Bronchial epithelial cell (primary cell): ENCODE data around the gene KRTAP10-5. TPM values are rescaled to one million over a fixed set of nuclear protein-coding genes. Genes with fewer than 3 reads are reported as not detected.

Experiments used
- DNase-seq: peaks from one replicate; pipeline ENCODE4 v3.0.0-alpha.2; 2010; ENCODE audit warnings: low read depth
- FAIRE-seq: peaks from 2 replicates; lab custom pipeline; 2011; peaks lifted over from hg19 to GRCh38; lab: Jason Lieb, UNC
- H3K27me3 ChIP-seq: 2 replicates; pipeline ENCODE4 v1.5.1; 2011; ENCODE audit warnings: low read length; ENCODE audit not compliant: control insufficient read depth, insufficient read depth
- H3K36me3 ChIP-seq: 2 replicates; pipeline ENCODE4 v1.5.1; 2011; ENCODE audit warnings: low read length; ENCODE audit not compliant: control insufficient read depth, insufficient read depth
- H3K4me3 ChIP-seq: 2 replicates; pipeline ENCODE4 v1.5.1; 2011; ENCODE audit warnings: mild to moderate bottlenecking, low read depth, low read length, control low read depth
- total RNA-seq: library from RNA; depleted of rRNA; stranded (reverse); fragments of >200 nt; gene quantifications from 2 replicates; pipeline ENCODE4 v1.2.1, GENCODE V29; 2014
- TF ChIP-seq, protein P1 (sequence below): IDR thresholded peaks from 2 replicates; pipeline ENCODE4 v1.5.1; 2011; ENCODE audit warnings: mild to moderate bottlenecking, moderate library complexity, low read length, control low read depth, inconsistent platforms; ENCODE audit not compliant: insufficient read depth, severe bottlenecking

The KRTAP10-5 gene
- total RNA-seq, 1 donor from 2014 or later, result not detected

DNA sequence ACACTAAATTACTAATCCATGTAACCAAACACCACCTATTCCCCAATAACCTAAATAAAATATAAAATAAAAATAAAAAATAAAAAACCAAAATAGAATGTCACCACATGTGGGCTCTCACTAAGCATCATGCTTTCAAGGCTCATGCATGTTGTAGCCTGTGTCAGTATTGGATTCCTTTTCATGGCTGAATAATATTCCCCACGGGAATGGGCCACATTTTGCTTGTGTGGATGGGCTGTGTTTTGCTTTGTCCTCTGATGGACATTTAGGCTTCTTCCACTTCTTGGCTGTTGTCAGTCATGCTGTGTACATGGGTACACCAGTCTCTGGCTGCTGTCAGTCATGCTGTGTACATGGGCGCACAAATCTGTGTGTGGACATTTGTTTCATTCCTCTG is 8.7 kb upstream of the KRTAP10-5 start:
- Histone ChIP-seq H3K4me3 (no peak overlapping the region), H3K27me3 (no peaks in the 10 kb centered on the region), H3K36me3 (no peaks in the 10 kb centered on the region)
- no peak for DNase-seq
- TF ChIP-seq, protein P1, sequence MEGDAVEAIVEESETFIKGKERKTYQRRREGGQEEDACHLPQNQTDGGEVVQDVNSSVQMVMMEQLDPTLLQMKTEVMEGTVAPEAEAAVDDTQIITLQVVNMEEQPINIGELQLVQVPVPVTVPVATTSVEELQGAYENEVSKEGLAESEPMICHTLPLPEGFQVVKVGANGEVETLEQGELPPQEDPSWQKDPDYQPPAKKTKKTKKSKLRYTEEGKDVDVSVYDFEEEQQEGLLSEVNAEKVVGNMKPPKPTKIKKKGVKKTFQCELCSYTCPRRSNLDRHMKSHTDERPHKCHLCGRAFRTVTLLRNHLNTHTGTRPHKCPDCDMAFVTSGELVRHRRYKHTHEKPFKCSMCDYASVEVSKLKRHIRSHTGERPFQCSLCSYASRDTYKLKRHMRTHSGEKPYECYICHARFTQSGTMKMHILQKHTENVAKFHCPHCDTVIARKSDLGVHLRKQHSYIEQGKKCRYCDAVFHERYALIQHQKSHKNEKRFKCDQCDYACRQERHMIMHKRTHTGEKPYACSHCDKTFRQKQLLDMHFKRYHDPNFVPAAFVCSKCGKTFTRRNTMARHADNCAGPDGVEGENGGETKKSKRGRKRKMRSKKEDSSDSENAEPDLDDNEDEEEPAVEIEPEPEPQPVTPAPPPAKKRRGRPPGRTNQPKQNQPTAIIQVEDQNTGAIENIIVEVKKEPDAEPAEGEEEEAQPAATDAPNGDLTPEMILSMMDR, result no peak
- FAIRE-seq, result no peak

DNA sequence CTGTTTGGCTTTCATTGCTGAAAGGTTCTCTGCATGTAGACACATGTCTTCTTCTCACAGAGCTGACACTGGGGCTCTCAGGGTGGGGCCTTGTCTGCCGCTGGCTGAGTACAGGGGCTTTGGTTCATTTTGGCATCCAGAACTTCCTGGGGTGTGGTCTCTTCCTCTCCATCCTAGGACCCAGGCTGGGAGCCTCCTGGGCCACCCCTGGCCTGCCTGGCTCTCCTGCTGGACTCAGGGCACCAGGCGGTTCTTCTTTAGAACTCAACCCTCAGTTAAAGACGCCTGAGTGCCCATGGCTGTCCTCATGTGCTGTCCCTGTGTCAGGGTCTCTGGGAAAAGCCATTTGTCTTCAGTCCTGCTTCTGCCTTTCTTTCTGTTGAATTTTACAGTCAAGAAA is 5.5 kb upstream of the KRTAP10-5 start:
- Histone ChIP-seq H3K4me3 (no peak overlapping the region), H3K36me3 (no peaks in the 10 kb centered on the region), H3K27me3 (no peaks in the 10 kb centered on the region)
- TF ChIP-seq, protein P1, result no peak
- DNase-seq, result no peak
- FAIRE-seq, result no peak

DNA sequence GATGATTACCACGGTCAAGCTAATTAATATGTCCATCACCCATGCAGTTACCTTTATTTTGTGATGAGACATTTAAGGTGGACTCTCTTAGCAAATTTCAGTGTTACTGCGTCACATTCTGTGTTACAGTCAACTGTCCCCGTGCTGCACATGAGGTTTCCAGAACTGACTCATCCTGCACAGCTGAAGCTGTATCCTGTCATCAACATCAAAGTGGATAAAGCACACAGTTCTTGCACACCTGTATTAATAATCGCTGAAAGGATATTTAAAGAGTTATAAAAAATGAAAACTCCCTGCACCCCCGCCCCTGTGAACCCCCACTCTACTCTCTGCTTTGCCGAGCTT is 3.4 kb upstream of the KRTAP10-5 start:
- H3K36me3 ChIP-seq, result no peaks in the 10 kb centered on the region
- no peak overlapping the region for H3K4me3 ChIP-seq
- no peaks in the 10 kb centered on the region for H3K27me3 ChIP-seq
- TF ChIP-seq, protein P1, result no peak
- peak; percentile 32 for FAIRE-seq
- no peak for DNase-seq

DNA sequence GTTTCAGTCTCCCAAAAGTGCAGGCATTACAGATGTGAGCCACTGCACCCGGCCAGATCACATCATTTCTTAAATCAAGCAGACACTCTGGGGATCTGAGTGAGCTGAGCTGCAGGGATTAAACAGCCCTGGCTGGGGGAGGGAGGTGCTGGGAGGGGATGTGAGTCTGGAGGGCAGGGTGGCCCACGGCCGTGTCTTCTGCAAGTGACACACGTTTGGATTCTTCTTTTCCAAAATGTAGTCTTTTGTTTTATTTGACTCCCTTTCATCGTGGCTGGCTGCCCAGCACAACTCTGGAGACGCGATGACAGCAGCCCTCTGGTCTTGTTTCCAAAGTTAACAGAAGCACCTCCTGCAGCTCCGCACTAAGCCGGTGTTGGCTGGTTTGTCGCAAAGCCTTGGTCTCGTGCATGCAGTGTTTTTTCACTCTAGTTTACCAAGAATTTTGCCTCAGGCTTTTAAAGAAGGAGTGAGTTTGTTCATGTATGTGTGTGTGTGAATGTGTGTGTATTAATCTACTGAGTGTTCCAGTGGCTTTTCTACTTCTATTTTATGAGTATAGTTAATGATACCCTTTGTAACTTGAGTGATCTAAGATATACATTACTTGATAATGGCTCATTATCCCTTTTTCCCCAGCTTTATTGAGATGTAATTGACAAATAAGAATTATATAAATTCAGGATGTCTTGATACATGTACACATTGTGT is 2.8 kb upstream of the KRTAP10-5 start:
- Histone ChIP-seq H3K4me3 (no peak overlapping the region), H3K27me3 (no peaks in the 10 kb centered on the region), H3K36me3 (no peaks in the 10 kb centered on the region)
- TF ChIP-seq, protein P1, result no peak
- DNase-seq (no peak), FAIRE-seq (no peak)

DNA sequence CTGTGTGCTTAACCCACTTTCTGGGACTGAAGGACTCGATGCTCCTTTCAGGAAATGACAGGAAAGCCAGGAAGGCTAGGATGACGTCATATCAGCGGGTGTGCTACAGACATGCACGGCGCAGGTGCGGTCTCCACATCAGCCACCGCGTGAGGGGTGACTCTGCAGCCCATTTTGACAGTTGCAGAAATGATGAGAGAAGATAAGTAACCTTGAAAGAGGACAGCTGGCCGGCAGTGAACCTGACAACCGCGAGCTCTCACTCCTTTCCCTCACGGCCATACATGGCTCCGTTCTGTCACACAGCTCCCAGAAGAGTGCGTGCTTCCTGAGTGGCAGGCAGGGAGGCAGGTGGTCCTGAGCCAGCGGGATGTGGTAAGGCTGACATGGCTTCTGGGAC is 1.7 kb upstream of the KRTAP10-5 start:
- H3K27me3 ChIP-seq, result no peaks in the 10 kb centered on the region
- TF ChIP-seq, protein P1, result no peak
- no peaks in the 10 kb centered on the region for H3K36me3 ChIP-seq
- FAIRE-seq (no peak), DNase-seq (no peak)
- no peak overlapping the region for H3K4me3 ChIP-seq

DNA sequence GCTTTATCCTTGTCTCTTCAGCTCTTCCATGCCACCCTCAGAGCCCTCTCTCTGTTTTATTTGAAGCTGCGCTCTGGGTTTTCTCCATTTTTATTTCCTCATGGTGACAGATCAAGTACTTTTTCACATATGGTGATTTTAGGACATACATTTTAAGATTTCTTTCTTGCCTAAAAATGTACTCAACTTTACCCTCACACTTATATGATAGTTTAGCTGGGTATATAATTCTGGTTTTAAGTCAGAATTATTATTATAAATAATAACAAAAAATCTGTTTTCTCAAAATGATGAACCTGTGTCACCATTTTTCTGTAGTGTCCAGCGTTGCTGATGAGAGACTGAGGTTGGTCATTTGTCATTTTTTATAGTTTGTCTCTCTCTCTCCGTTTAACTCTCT is 754 bp upstream of the KRTAP10-5 start:
- Histone ChIP-seq H3K36me3 (no peaks in the 10 kb centered on the region), H3K4me3 (no peak overlapping the region), H3K27me3 (no peaks in the 10 kb centered on the region)
- no peak for FAIRE-seq
- DNase-seq, result no peak
- TF ChIP-seq, protein P1, result no peak
